Islet of Langerhans (tissue), 1 donor: Measurements from ENCODE around the gene POLD1.
"Not testable (repeated sequence)": the region's sequence is repeated elsewhere in the genome, so short reads cannot be mapped to it uniquely, and the experiment has no call there.

Experiments
- FAIRE-seq: peaks from one replicate; lab custom pipeline; 2011; peaks lifted over from hg19 to GRCh38; lab: Jason Lieb, UNC

POLD1 gene

GRCh38 chr19:50435627-50436026, 51.5 kb downstream of the POLD1 start:
- no peak for FAIRE-seq

- FAIRE-seq, result no peak
Measured at GRCh38 chr19:50437862-50438449, 53.8 kb downstream of the POLD1 start.

- not testable (repeated sequence) for FAIRE-seq
Measured at GRCh38 chr19:50439130-50439529, 55.0 kb downstream of the POLD1 start.

GRCh38 chr19:50444059-50444458, 59.9 kb downstream of the POLD1 start:
- FAIRE-seq, result no peak

- no peak for FAIRE-seq
Measured at GRCh38 chr19:50447053-50447452, 62.9 kb downstream of the POLD1 start.

GRCh38 chr19:50447750-50448149, 63.6 kb downstream of the POLD1 start:
- no peak for FAIRE-seq

- no peak for FAIRE-seq
Measured at GRCh38 chr19:50449236-50449899, 65.2 kb downstream of the POLD1 start.

GRCh38 chr19:50450369-50451222, 66.4 kb downstream of the POLD1 start:
- no peak for FAIRE-seq

- no peak for FAIRE-seq
Measured at GRCh38 chr19:50451223-50451534, 67.0 kb downstream of the POLD1 start.

- no peak for FAIRE-seq
Measured at GRCh38 chr19:50453243-50453642, 69.1 kb downstream of the POLD1 start.

- no peak for FAIRE-seq
Measured at GRCh38 chr19:50455992-50456391, 71.8 kb downstream of the POLD1 start.

- no peak for FAIRE-seq
Measured at GRCh38 chr19:50457300-50457699, 73.2 kb downstream of the POLD1 start.

GRCh38 chr19:50458396-50459066, 74.4 kb downstream of the POLD1 start:
- no peak for FAIRE-seq

- no peak for FAIRE-seq
Measured at GRCh38 chr19:50459067-50459456, 74.9 kb downstream of the POLD1 start.

GRCh38 chr19:50459638-50460037, 75.5 kb downstream of the POLD1 start:
- FAIRE-seq, result no peak

- no peak for FAIRE-seq
Measured at GRCh38 chr19:50460161-50460765, 76.1 kb downstream of the POLD1 start.

- FAIRE-seq, result no peak
Measured at GRCh38 chr19:50461066-50461875, 77.1 kb downstream of the POLD1 start.

- no peak for FAIRE-seq
Measured at GRCh38 chr19:50462970-50463369, 78.8 kb downstream of the POLD1 start.

GRCh38 chr19:50464348-50464747, 80.2 kb downstream of the POLD1 start:
- no peak for FAIRE-seq

GRCh38 chr19:50465000-50465399, 80.9 kb downstream of the POLD1 start:
- no peak for FAIRE-seq

- FAIRE-seq, result no peak
Measured at GRCh38 chr19:50465986-50466705, 82.0 kb downstream of the POLD1 start.
